Loucy (cell line): Measurements from ENCODE around the gene ADARB1.

Experiments used
- CTCF ChIP-seq: fragments of 200-600 bp; sonication (generic); conservative IDR thresholded peaks from 2 replicates; pipeline ENCODE4 v1.5.1; 2014; ENCODE audit warnings: mild to moderate bottlenecking, antibody characterized with exemption, low read length
- EZH2phosphoT487 ChIP-seq: fragments of 200-600 bp; IDR thresholded peaks from 2 replicates; pipeline ENCODE4 v1.6.1; 2018; ENCODE audit warnings: antibody characterized with exemption, mild to moderate bottlenecking, moderate library complexity, borderline replicate concordance

- TF ChIP-seq CTCF (no peak), EZH2phosphoT487 (no peak)
These were observed 137.3 kb downstream of the ADARB1 start for GRCh38 chr21:45211661-45212060.
